ENCODE measurements around the gene PCDH9.

Gene PCDH9

DNA sequence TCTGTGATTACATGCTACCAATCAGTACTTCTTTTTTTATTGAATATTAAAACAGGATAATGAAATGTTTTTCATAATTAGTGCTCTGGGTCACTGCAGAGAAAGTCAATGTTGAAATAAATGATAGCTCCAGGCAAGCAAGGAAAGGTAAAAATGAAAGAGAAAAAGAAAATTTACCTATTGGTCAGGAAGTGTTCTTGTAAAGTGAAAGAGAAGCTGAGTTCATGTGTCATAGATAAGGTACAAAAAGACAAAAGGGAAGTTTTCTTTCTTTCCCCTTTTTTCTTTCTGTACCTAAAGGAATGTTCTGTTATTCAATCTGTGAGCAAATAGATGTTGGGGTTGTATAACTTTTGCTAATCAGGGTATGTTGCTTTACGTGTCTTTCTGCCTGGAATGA, 197.0 kb downstream of the PCDH9 start:
- DNase-seq (ENCODE audit: low spot score) = no peak

DNA sequence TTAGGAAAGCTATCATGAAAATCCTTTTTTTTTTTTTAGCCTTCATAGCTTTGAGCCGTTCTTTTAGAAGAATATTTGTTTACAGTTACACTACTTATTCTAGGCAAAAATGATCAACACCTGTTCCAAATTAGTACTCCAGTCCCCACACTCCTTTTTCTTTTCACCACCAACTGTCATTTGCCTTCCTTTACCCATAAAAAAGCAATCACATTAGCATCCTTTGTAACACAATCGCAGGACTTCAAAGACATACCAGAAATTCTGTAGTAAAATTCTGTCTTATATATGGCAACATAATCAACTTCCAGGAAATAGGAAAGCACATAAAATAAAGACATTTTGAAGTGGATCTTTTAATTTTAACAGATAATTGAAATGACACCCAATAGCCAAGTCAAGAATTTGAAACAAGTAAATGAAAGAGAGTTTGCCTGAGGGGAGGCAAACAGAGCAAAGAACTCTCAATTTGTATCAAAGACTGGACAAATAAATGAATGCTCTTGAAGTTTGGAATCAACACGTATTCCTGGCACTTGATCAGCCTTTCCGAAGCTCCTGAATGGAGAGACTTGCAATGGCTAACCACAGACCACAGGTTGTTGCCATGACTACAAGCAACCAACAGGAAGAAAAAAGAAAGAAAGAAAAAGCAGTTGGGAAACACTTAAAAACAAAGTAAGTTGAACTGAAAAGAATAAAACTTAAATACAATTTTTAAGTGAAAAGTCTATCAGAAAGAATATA, 206.8 kb downstream of the PCDH9 start:
- DNase-seq (ENCODE audit: low spot score) = peak; percentile 50

DNA sequence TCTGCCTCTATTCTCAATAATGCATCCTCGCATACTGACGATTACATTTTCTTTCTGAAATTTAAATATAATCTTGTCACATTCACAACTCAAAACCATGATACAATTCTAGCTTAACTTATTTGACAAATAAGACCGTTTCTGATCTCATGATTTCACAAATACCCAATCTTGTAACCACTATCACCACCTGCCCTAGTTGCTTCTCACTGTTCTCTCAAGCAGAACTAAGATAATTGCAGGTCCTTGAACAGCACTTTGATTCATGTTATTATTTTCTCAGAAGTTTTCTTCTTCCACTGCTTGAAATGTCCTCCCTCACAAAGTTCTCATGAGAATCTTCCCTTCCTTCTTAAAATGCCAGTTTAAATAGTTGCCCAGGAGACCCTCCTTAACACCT, 211.4 kb downstream of the PCDH9 start:
- DNase-seq (ENCODE audit: low spot score) = no peak

DNA sequence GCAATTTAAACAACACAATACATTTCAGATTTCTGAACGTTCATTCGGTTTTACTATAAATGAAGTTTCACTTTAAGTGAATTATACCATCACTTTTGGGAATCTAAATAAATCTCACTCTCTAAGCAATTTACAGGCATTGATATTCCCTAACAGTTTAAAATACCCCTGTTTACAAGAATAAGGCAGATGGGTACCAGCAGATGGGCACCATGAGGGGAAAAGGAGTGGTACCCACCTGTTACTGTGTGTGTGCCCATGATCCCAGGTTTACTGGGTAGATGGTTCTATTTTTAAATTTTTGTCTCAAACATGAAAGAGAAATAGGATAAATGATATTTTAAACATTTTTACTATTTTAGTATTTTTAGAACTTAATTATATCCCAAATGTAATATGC, 212.9 kb downstream of the PCDH9 start:
- DNase-seq (ENCODE audit: low spot score) = no peak

DNA sequence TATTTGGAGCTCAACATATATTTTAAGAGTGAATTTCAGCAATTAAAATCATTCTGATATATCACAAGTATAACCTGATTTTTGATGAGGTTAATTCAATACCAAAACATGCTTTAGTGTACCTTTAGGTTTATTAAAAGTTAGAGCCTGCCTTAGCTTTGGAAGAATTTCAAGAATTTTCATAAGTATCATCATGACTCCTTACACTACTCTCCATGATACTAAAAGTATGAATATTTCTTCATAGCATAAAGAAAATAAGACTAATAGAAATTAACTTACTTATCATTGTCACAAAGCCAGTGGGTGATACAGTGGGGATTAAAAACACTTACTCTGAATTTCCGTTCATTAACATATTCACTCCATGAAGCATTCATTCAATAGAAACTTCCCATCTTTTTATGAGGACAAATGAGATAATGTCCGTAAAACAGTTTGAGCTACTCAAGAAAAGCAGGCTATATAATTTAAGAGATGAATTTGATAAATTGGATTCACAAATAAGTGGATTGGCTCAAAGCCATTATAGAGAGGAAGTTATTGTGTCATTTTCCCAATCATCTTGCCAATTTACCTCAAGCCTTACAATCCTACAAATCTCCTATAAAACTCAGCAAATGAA, 214.0 kb downstream of the PCDH9 start:
- DNase-seq (ENCODE audit: low spot score) = no peak

DNA sequence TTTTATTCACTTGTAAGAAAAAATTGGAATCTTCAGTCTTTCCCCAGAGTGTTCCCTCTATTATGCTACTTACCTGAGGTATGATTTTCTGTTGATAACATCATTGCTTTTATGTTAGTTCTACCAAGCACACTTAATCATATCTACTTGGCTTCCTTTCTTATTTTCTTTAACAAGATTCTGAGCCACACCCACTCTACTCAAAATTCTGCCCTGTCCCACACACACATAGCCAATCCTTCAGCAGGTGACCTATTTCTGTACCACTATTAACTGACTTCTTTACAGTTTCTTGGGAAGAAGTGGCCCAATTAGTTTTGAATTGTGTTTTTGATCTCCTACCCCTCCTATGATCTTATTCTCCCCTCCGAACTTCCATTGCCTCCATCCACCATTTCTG, 215.7 kb downstream of the PCDH9 start:
- DNase-seq (ENCODE audit: low spot score) = no peak

DNA sequence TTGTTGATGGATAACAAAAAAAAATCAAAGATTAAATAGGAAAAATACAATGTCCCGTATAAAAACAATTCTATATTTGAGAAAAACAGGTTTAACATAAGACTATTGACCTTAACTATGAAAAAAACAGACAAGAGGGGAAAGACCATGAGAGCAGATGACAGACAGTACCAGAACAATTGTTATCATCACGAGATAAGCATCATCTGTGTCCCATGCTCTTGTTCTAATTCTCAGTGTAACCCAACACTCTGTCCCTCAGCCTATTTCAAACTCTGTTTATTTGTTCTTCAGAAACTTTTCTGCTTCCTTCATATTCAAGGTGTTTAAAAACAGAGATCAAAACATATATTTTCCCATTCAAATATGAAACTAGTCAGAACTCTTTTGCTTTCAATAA, 216.4 kb downstream of the PCDH9 start:
- DNase-seq (ENCODE audit: low spot score) = no peak

DNA sequence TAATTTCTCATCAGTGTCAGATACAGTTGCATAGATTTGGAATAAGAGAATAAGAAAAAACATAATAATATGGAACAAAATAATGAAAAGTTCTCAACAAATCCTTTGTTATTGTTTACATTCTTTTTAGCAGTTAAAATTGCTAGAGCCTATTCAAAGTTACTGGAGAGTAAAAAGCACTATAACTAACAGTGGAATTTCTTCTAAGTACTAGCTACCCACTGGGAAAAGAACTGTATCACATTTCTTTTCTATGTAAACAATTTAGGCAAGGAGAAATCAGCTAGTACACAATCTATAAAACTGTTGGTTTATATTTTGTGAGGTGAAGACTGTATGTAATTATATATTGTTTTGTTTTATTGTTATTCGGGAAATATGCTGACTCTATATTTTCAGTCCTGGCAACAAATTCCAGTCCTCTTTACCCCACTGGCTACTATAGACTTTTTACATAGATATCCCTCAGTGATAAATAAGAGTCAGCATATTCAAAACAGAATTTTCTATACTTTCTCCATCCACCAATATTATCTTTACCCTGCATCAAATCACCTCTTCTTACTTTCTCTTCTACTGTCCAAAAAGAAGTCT, 222.0 kb downstream of the PCDH9 start:
- no peak for DNase-seq (ENCODE audit: low spot score)

DNA sequence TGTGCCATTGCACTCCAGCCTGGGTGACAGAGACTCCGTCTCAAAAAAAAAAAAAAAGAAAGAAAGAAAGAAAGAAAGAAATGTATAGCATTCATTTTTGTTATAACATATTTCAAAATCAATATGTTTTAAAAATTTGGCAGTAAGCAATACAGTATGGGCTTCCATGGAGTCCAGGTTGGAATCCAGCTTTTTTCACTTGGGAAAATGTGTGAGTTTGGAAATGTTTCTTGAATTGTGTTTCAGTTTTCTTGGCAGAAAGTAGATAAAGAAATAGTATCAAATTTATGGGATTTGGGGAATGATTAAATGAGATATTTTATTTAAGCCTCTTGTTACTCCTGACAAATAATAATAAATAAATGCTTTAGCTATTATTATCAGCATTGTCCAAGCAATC, 225.6 kb downstream of the PCDH9 start:
- no peak for DNase-seq (ENCODE audit: low spot score)

DNA sequence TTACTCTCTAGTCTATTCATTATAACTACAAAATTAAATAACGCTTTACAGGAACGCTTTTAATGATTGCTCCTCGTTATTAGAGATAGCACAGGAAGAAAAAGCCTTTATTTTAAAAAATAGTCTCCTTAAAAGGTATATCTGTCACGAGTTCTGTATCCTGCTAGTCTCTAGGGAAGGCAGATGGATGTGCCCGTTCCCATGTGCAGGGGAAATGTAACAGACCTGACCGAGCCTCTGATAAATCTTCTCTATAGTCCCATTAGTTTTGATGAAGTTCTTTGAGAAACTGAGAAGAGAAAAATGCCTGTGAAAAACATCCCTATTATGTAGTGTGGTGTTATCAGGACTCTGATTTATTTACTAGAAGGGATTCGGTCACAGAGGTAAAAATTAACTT, 226.4 kb downstream of the PCDH9 start:
- no peak for DNase-seq (ENCODE audit: low spot score)

DNA sequence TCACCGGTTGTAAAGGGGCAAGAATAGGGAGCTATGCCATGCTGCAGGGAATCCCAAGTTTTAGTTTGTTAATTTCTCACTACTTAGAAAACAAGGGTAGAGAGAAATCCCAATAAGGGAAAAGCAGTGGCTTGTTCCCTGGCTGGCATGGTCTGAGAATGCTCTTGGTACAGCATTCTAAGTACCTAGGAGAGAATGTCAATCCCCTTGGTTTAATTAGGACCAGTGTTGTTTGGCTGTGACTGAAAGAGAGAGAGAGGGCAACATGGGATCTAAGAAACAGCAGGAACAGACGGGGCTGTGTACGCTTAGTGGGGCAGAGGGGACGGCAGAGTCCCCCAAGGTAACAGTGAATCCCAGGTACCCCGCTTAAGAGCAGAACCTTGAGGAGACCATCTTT, 228.8 kb downstream of the PCDH9 start:
- no peak for DNase-seq (ENCODE audit: low spot score)

DNA sequence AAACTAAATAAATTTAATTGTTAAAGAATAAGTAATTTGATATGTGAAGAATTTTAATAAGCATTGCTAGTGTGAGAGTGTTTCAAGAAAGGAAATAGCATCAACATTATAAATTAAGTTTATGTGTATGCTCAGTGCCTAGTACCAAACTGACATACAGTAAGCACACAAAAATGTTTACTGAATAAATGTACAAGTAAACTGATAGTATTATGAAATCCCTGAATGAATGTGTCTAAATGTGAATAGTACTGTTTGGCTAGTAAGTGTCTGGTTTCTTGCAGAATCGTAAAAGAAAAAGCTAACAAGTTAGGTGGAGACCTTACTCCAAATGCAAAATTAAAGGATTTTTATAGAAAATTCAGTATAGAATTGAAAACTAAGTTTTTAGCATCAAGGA, 233.6 kb downstream of the PCDH9 start:
- DNase-seq (ENCODE audit: low spot score) = no peak

DNA sequence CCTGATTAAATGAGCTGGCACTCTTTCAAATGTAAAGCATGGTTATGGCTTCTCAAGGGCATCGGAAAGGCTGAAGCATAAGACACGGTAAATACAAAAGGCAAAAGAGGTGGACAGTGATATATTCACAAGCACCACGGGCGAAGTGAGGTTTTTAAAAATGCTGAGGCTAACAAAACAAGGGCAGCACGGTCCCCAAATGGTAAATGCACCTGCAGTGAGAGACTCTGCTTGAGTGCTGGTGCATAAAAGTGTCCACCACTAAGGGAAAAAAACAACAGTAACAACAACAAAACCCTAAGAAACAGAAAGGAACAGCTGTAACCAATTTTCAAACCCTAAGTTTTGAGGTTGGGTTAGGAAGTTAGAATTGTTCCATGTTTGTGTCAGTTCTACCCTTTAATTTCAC, 234.9 kb downstream of the PCDH9 start:
- no peak for DNase-seq (ENCODE audit: low spot score)

DNA sequence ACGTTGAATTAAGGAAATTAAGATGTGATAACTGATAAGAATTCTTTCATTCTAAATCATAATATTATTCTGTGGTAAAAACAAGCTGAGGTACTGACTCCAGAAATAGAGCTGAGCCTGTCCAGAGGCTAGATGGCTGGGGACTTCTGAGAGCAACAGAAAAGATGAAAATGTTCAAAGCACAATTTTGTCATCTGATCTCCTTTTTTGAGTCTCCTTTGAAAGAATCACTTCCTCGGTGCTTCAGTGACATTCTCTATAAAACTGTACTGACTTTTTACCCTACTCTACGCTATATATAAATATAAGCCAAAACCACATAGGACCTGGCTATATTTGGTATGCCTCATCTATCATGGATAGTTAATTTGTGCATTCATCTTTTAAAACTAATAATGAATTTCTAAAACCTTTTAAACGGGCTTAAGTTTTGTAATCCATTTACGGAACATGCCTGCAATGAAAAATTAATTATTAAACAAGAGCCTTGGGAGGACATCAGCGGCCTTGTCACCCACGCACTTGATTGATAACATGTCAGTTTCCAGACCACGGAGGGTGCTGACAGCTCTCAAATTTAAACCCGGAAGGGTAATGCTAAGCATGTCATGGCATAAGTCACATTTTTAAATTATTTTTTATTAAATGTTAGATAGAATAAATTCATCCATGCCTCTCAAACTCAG, 235.5 kb downstream of the PCDH9 start:
- no peak for DNase-seq (ENCODE audit: low spot score)

DNA sequence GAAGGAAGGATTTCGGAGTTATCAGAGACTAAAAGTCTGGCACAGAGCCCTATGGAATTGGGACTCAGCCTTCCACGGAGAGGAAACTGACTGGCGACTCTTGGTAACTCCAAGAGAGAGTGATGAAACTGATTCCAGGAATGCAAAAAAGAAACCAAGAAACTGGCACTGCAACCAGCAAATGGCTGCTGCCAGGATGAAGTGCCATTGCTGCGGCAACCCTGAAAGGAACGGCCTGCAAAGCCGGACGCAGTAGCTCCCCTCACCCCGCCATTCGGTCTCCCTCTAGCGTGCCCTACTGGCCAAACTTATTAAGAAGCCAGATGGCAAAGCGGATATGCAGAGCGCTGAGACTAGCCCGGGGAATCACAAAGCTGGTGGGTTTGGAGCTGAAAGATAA, 236.0 kb downstream of the PCDH9 start:
- no peak for DNase-seq (ENCODE audit: low spot score)

DNA sequence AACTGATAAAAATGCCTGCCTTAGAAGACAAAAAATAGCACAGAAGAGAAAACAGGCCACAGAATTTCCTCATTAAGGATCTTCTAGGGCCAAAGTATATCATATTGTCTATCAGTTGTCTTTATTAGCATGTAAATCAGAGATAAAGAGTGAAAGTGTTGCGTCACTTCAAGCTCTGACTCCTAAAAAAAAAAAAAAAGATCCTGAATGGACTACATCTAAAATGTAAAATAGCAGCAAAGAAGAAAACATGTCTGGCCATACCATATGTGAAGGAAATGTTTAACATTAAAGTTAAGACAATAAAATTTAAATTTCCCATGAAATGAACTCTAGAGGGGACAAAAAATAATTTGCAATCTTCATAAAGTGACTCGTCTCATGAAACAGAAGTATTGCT, 237.4 kb downstream of the PCDH9 start:
- DNase-seq (ENCODE audit: low spot score) = no peak

DNA sequence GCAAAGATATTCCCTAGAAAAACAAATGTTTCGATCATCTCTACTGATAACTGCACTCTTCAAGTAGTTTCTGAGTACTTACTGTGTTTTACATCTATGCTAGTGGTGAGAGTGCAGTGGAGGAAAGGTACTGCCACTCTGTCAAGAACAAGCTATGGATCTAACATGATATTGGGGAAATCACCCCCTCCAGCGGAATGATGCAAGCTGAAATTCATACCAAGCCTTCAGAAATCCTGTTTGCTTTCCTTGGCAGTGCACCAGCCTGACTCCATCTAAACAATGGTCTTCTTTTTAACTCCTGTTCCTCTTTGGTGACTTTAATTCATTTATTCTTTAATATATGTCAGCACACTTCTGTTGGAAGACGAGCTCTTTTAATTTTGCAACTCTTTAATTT, 238.0 kb downstream of the PCDH9 start:
- DNase-seq (ENCODE audit: low spot score) = peak; percentile 69

DNA sequence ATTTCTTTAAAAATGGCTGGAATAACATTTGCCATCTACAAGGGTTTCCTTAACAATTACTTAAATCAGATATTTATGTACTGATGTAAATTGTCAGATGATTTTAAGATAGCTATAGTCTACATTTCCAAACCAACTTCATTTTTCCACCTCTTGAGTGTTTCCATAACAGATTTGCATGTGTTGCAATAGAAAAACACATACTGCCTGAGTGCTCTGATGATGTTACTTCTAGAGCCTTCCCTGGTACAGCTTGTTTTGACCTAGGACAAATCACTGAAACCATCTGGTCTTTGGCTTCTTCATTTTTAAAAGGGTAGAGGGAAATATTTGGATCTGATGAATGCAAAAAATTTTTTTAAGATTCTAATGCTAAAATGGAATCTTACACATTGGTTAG, 245.9 kb downstream of the PCDH9 start:
- no peak for DNase-seq (ENCODE audit: low spot score)

DNA sequence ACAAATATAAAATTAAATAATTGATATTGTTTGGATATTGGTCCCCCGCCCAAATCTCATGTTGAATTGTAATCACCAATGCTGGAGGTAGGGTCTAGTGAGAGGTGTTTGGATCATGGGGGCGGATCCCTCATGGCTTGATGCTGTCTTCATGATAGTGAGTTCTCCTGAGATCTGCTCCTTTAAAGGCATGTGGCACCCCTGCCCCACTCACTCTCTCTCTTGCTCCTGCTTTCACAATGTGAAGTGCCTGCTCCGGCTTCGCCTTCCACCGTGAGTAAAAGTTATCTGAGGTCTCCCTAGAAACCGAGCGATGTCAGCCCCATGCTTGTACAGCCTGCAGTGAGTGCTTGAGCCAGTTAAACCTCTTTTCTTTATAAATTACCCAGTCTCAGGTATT, 248.2 kb downstream of the PCDH9 start:
- no peak for DNase-seq (ENCODE audit: low spot score)

DNA sequence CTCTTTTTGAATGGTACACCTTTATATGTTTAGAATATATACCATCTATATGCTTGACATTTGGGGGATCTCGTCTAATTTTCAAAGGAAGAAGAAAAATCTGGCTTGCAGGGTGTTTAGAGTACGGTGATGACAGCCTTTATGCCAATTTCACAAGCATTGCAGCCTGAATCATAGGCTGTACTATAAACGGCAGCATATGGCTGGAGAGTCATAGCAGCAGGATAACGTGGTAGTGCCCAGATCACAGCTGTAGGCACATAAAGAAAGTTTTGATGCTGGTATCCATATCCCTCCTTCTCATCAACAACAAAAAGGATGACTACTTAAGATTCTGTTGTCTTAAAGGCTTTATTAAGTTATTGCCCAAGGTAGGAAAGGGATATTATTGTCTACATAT, 253.0 kb downstream of the PCDH9 start:
- no peak for DNase-seq (ENCODE audit: low spot score)

DNA sequence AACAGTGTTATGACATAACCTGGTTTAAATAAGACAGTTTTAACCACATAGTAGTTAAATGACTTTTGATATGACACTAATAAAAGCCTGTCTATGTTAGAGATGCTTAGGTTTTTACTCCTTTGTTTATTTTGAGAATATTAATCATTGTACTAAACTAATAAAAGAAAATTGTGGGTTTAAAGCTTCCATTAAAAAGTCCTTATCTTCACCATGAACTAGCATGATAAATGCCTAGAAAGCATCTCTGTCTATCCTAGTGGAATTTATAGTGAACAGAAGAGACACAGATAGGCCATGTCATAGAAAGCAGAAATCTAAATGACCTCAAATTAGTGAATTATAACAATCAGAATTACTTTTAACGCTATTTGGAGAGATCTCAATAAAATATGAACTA, 255.2 kb downstream of the PCDH9 start:
- DNase-seq (ENCODE audit: low spot score) = no peak

DNA sequence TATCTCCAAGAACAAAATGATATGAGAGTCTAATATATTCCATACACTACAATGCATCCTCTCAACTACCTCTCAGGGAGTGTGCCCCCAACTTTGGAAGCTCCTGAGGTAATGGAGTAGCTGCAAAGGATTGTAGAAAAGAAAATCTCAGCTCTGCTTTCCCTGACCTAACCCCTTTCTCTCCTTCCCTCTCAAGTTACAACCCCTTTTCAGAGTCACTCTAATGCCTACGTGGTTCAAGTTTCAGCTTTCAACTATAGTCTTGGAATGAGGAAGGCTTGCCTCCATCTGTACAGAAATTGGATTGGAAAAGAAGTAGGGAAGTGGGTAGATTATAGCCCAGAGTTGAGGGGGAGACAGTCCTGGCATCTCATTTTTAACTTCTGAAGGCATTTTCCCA, 256.0 kb downstream of the PCDH9 start:
- no peak for DNase-seq (ENCODE audit: low spot score)

DNA sequence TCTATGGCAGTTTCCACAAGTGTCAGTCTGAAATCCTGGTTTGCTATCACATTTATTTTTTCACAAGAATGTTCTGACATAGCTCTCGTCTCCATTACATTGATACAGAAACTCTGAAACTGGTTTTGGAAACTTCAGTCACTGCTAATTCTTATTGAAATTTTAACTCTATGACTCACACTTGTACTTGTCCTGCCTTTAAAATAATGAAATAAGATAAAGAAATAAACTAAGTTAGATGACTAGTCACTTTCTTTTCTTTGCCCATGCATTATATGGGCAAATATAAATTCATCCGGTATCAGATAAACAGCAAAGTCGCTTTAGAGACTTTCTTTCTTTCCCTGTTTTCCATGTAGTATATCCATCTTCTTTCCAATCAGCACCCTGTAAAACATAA, 257.5 kb downstream of the PCDH9 start:
- DNase-seq (ENCODE audit: low spot score) = no peak

Measured in COLO829 (cell line).